Prostate gland (tissue), 2 donors: ENCODE results near the gene FBN3. TPM values are rescaled to one million over a fixed set of nuclear protein-coding genes. Genes with fewer than 3 reads are reported as not detected.

Source experiments
- DNase-seq: peaks from one replicate; pipeline ENCODE4 v3.0.0-alpha.2; 2019; ENCODE audit warnings: low spot score
- H3K27ac ChIP-seq, 2 donors: fragments of 200-600 bp; sonication (generic); 2 replicates each; pipeline ENCODE4 v1.5.1; 2017 to 2019
- H3K27me3 ChIP-seq: fragments of 200-600 bp; sonication (generic); replicated peaks from 2 replicates; pipeline ENCODE4 v1.5.1; 2019; ENCODE audit not compliant: insufficient read depth
- H3K36me3 ChIP-seq, 2 donors: fragments of 200-600 bp; sonication (generic); 1 replicate in 1 of 2; 2 replicates in 1 of 2; pipeline versions ENCODE4 v1.5.1 to v1.8.1; 2017 to 2019
- H3K4me1 ChIP-seq: fragments of 200-600 bp; sonication (generic); replicated peaks from 2 replicates; pipeline ENCODE4 v1.5.1; 2019
- H3K4me3 ChIP-seq, 2 donors: fragments of 200-600 bp; sonication (generic); 2 replicates each; pipeline ENCODE4 v1.5.1; 2017 to 2019
- H3K9me3 ChIP-seq: fragments of 200-600 bp; sonication (generic); 2 replicates; pipeline ENCODE4 v1.5.1; 2017
- CTCF ChIP-seq, 4 experiments: fragments of 200-600 bp in 2 of 4; fragments of 450-650 bp in 2 of 4; sonication (generic) in 2 of 4; IDR thresholded peaks; 1 replicate in 3 of 4; 2 replicates in 1 of 4; pipeline ENCODE4 v1.5.1; 2016 to 2019; ENCODE audit warnings: antibody characterized with exemption in 4 of 4, mild to moderate bottlenecking in 2 of 4, moderate library complexity in 2 of 4
- POLR2A ChIP-seq: fragments of 450-650 bp; IDR thresholded peaks from one replicate; pipeline ENCODE4 v1.6.1; 2016; ENCODE audit warnings: antibody characterized with exemption, mild to moderate bottlenecking
- POLR2AphosphoS5 ChIP-seq: sonication (generic); formaldehyde crosslinking; IDR thresholded peaks from one replicate; pipeline ENCODE4 v1.6.1; 2017; ENCODE audit warnings: antibody characterized with exemption
- WGBS: methylation state at CpG from one replicate; pipeline ENCODE4 v1.1.5; 2018; 5-methylcytosine and 5-hydroxymethylcytosine counted together
- intact Hi-C: fragments of 100-400 bp; cut with DNase I; formaldehyde crosslinking; loops from one replicate; pipeline ENCODE4 v1.14.2; 2022
- total RNA-seq, 2 donors: library from RNA; depleted of rRNA; stranded (reverse); fragments of >200 nt; gene quantifications; one replicate each; pipeline ENCODE4 v1.1.0, GENCODE V29; 2016

The FBN3 gene
- total RNA-seq, 2 donors from 2014 or later: 3.1 to 5.2 TPM

- WGBS: 83% methylated on average over 8 of the region's 8 CpGs
These were observed 60.4 kb downstream of the FBN3 start for GRCh38 chr19:8088752-8089663.

DNA sequence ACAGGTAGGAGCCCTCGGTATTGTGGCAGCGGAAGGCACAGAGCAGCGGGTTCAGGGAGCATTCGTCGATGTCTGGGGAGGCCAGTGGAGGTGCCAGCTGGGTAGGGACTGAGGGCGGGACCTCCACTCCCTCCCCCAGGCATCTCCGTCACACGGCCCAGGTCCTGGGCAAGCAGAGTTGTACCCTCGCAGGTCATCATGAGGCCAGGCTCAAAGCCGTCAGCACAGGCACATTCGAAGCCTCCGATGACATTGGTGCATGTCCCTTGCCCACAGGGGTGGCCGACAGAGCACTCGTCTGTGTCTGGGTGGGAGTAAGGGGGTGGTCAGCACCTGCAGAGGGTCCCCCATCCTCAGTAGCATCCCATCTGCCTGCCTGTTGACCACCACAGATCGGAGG lies 61.5 kb downstream of the FBN3 start:
- Histone ChIP-seq H3K27me3 (no peaks in the 10 kb centered on the region), H3K36me3 (no peaks in the 10 kb centered on the region), H3K4me3 (no peak overlapping the region), H3K9me3 (no peaks in the 10 kb centered on the region), H3K27ac (no peak overlapping the region), H3K4me1 (no peaks in the 10 kb centered on the region)
- TF ChIP-seq POLR2AphosphoS5 (no peak), CTCF (IDR thresholded peaks at IDR 0.05) (no peak), POLR2A (no peak)
- no peak for DNase-seq
- WGBS: 98% methylated on average over 14 of the region's 15 CpGs
- intact Hi-C loops: no loop called here

More at GRCh38 chr19:8088752-8089663, 60.4 kb downstream of the FBN3 start:
- Histone ChIP-seq H3K4me1 (no peaks in the 10 kb centered on the region), H3K27ac (no peak overlapping the region), H3K36me3 (no peaks in the 10 kb centered on the region), H3K9me3 (no peaks in the 10 kb centered on the region), H3K4me3 (no peak overlapping the region), H3K27me3 (no peaks in the 10 kb centered on the region)
- no peak for DNase-seq
- intact Hi-C loops: no loop called here
- TF ChIP-seq POLR2AphosphoS5: no peak
- TF ChIP-seq CTCF (IDR thresholded peaks at IDR 0.05): no peak
- TF ChIP-seq POLR2A: no peak

- DNase-seq: no peak
- no peaks in the 10 kb centered on the region for H3K27me3 ChIP-seq
- H3K4me3 ChIP-seq: no peak overlapping the region
- H3K36me3 ChIP-seq: no peaks in the 10 kb centered on the region
- WGBS: 97% methylated on average over 13 of the region's 13 CpGs
- H3K9me3 ChIP-seq: no peaks in the 10 kb centered on the region
- intact Hi-C loops: no loop called here
- H3K4me1 ChIP-seq: no peaks in the 10 kb centered on the region
- no peak overlapping the region for H3K27ac ChIP-seq
- TF ChIP-seq CTCF (IDR thresholded peaks at IDR 0.05) (no peak), POLR2AphosphoS5 (no peak), POLR2A (no peak)
These were observed 62.5 kb downstream of the FBN3 start for GRCh38 chr19:8086849-8087248.

GRCh38 chr19:8085598-8086408 lies 63.6 kb downstream of the FBN3 start:
- Histone ChIP-seq H3K36me3 (no peaks in the 10 kb centered on the region), H3K27ac (no peak overlapping the region), H3K4me1 (no peaks in the 10 kb centered on the region), H3K4me3 (no peak overlapping the region), H3K27me3 (no peaks in the 10 kb centered on the region), H3K9me3 (no peaks in the 10 kb centered on the region)
- no peak for DNase-seq
- intact Hi-C loops: no loop called here
- TF ChIP-seq CTCF (IDR thresholded peaks at IDR 0.05) (no peak), POLR2A (no peak), POLR2AphosphoS5 (no peak)
- WGBS: 59% methylated on average over 20 of the region's 20 CpGs
